Testis (tissue), 3 donors: ENCODE results near the gene MCC. TPM values are rescaled to one million over a fixed set of nuclear protein-coding genes. Genes with fewer than 3 reads are reported as not detected.

Experiments used
- DNase-seq: peaks from one replicate; pipeline ENCODE4 v3.0.0-alpha.2; 2019
- H3K27ac ChIP-seq, 2 donors: fragments of 200-600 bp; sonication (generic); one replicate each; pipeline ENCODE4 v1.5.1; 2019
- H3K27me3 ChIP-seq: fragments of 200-600 bp; sonication (generic); one replicate; pipeline ENCODE4 v1.5.1; 2019
- H3K36me3 ChIP-seq: fragments of 200-600 bp; sonication (generic); one replicate; pipeline ENCODE4 v1.5.1; 2017; ENCODE audit warnings: low read depth; ENCODE audit errors: missing control alignments
- H3K4me1 ChIP-seq: fragments of 200-600 bp; sonication (generic); one replicate; pipeline ENCODE4 v1.5.1; 2019
- H3K4me3 ChIP-seq, 2 donors: fragments of 200-600 bp; sonication (generic); one replicate each; pipeline ENCODE4 v1.5.1; 2017 to 2019
- H3K9me3 ChIP-seq: fragments of 200-600 bp; sonication (generic); one replicate; pipeline ENCODE4 v1.5.1; 2017
- POLR2A ChIP-seq: fragments of 450-650 bp; IDR thresholded peaks from one replicate; pipeline ENCODE4 v1.6.1; 2017; ENCODE audit warnings: antibody characterized with exemption, mild to moderate bottlenecking, moderate library complexity
- WGBS, 2 donors: methylation state at CpG; one replicate each; pipeline ENCODE4 v1.1.5; 2018; 5-methylcytosine and 5-hydroxymethylcytosine counted together
- intact Hi-C: fragments of 100-400 bp; cut with DNase I; formaldehyde crosslinking; loops from one replicate; pipeline ENCODE4 v1.15.1; 2023; ENCODE audit warnings: low total_unique reads
- polyA plus RNA-seq: library from polyadenylated mRNA; stranded (reverse); fragments of 350-450 nt; fragmentation: Illumina TruSeq; extraction: RNeasy Lipid Tissue Mini Kit (QIAGEN cat#74804); gene quantifications from one replicate; pipeline ENCODE4 v1.2.3, GENCODE V29; 2014; ENCODE audit warnings: low read depth, low replicate concordance; ENCODE audit not compliant: insufficient read depth
- total RNA-seq, 2 donors: library from RNA; depleted of rRNA; stranded (reverse); fragments of >200 nt; gene quantifications; one replicate each; pipeline ENCODE4 v1.2.3, GENCODE V29; 2016
- TF ChIP-seq, protein P1 (sequence below), 3 experiments: fragments of 450-650 bp in 2 of 3; fragments of 200-600 bp in 1 of 3; sonication (generic) in 1 of 3; IDR thresholded peaks; one replicate each; pipeline ENCODE4 v1.5.1; 2016 to 2019; ENCODE audit warnings: antibody characterized with exemption in 3 of 3, mild to moderate bottlenecking in 2 of 3, moderate library complexity in 1 of 3

Gene MCC
- total and polyA plus RNA-seq, 3 donors from 2014 or later, result 7.1 to 23.7 (median 21.4) TPM

DNA sequence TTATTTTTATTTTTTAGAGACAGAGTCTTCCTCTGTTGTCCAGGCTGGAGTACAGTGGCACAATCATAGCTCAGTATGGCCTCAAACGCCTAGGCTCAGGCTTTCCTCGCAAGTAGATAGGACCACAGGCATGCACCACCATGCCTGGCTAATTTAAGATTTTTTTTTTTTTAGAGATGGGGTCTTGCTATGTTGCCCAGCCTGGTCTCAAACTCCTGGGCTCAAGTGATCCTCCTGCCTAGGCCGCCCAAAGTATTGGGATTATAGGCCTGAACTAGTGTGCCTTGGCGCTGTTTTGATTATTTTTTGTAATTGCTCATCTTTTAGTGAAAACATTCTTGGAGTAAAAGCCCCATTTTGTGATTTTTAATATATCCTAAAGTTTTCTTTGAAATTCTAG is 30.6 kb upstream of the MCC start:
- H3K27me3 ChIP-seq, result no peaks in the 10 kb centered on the region
- WGBS, 2 donors, result 91 to 96% methylated on average over 4 of the region's 4 CpGs
- no peaks in the 10 kb centered on the region for H3K36me3 ChIP-seq
- H3K4me3 ChIP-seq, result no peak overlapping the region
- no peak for DNase-seq
- H3K27ac ChIP-seq, result no peak overlapping the region
- no peak for TF ChIP-seq POLR2A
- intact Hi-C loops, result no loop called here
- H3K4me1 ChIP-seq, result peaks cover 3% of the 10 kb centered on the region
- no peaks in the 10 kb centered on the region for H3K9me3 ChIP-seq

DNA sequence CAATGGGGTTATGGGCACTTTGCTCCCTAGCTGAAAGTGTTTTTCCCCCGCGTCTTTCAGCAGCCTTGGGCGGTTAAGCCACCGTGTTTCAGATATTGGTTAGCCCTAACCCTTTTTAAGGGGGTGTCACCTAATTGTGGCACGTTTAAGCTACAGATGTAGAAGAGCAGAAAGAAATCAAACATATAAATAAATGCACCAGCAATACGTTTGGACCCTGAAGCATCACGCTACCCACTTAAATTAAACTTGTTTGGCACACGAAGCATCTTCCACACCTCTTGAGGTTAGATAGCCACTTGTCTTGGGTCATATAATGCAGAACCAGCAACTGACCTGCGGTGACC is 26.0 kb upstream of the MCC start:
- no peak for TF ChIP-seq POLR2A
- TF ChIP-seq, protein P1, sequence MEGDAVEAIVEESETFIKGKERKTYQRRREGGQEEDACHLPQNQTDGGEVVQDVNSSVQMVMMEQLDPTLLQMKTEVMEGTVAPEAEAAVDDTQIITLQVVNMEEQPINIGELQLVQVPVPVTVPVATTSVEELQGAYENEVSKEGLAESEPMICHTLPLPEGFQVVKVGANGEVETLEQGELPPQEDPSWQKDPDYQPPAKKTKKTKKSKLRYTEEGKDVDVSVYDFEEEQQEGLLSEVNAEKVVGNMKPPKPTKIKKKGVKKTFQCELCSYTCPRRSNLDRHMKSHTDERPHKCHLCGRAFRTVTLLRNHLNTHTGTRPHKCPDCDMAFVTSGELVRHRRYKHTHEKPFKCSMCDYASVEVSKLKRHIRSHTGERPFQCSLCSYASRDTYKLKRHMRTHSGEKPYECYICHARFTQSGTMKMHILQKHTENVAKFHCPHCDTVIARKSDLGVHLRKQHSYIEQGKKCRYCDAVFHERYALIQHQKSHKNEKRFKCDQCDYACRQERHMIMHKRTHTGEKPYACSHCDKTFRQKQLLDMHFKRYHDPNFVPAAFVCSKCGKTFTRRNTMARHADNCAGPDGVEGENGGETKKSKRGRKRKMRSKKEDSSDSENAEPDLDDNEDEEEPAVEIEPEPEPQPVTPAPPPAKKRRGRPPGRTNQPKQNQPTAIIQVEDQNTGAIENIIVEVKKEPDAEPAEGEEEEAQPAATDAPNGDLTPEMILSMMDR (IDR thresholded peaks at IDR 0.05), result no peak
- intact Hi-C loops, result no loop called here
- Histone ChIP-seq H3K4me3 (peak overlapping the region; percentile 81 to 96), H3K9me3 (no peaks in the 10 kb centered on the region), H3K36me3 (no peaks in the 10 kb centered on the region), H3K27me3 (no peaks in the 10 kb centered on the region), H3K27ac (peak overlapping the region; percentile 94 to 97), H3K4me1 (peaks cover 3% of the 10 kb centered on the region)
- 4 to 9% methylated on average over 8 to 9 of the region's 9 CpGs for WGBS, 2 donors
- peak; percentile 23 for DNase-seq

DNA sequence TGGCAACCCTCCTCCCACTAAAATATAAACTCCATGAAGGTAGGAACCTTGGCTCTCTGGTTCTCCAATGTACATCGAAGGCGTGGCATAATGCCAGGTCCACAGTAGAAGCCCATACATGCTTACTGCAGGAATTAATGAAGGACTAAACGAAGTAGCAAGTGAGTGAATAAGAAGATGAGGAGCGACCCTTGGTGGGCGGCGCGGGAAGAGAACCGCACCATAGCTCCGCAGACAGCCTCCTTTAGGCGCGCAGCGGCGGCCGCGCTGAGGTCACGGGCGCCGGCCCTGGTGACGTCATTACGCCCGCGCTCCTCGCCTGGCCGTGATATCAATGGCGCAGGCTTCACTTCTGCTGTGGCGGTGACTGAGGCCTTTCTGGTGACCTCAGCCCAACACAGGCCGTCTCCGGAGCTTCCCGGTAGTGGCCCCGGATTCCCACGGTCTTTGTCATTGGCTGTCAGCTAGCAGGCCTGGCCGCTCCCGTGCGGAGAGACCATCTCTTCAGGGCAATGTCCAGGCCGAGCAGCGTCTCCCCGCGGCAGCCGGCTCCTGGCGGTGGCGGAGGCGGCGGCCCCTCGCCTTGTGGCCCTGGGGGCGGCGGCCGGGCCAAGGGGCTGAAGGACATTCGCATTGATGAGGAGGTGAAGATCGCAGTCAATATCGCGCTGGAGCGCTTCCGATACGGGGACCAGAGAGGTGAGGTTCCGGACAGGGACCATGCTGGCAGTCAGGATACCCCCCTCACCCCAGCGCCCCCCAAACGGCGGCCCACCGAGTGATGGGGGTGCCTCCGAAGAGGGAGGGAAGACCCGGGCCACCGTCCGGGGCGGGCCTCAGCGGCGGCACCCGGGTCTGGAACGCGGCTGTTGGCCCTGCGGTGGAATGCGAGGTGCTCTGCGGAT is 25.4 kb upstream of the MCC start, which contains the start of gene YTHDC2:
YTHDC2 (plus strand) TSS at position 311 of the 905 bp plus-strand sequence; CDS start at position 513, 202 bp downstream.
- H3K27ac ChIP-seq, result peak within 1 kb of the TSS; percentile 94 to 97
- 0 to 1% methylated on average over 23 to 72 of the region's 72 CpGs for WGBS, 2 donors
- peak; percentile 89 for DNase-seq
- no peaks in the 10 kb centered on the region for H3K27me3 ChIP-seq
- H3K36me3 ChIP-seq, result no peaks in the 10 kb centered on the region
- H3K4me1 ChIP-seq, result peaks cover 3% of the 10 kb centered on the region
- H3K4me3 ChIP-seq, result peak within 1 kb of the TSS; percentile 81 to 96
- intact Hi-C loops, result no loop called here
- no peaks in the 10 kb centered on the region for H3K9me3 ChIP-seq
- TF ChIP-seq, protein P1 (IDR thresholded peaks at IDR 0.05), result peak in 1 of 3 experiments; percentile 29
- TF ChIP-seq POLR2A, result no peak

DNA sequence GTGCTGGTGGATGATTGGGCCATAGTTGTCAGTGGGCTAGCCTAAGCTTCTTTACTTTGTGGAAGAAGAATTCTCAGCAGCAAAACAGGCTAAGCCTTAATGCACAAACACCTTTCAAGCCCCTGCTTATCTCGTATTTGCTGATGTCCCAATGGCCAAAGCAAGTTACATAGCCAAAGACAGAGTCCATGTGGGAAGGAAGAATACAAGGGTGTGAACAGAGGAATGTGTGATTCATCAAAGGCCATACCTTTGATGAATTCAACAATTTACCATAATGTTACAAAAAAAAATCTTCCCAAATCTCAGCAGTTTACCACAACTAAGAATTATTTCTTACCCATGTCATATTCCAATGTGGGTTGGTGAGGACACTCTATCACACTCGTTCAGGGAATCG is 24.1 kb upstream of the MCC start:
- intact Hi-C loops, result no loop called here
- Histone ChIP-seq H3K27ac (no peak overlapping the region), H3K27me3 (no peaks in the 10 kb centered on the region), H3K36me3 (no peaks in the 10 kb centered on the region), H3K9me3 (no peaks in the 10 kb centered on the region), H3K4me3 (no peak overlapping the region), H3K4me1 (peaks cover 3% of the 10 kb centered on the region)
- TF ChIP-seq POLR2A, result no peak
- TF ChIP-seq, protein P1 (IDR thresholded peaks at IDR 0.05), result no peak
- 83 to 90% methylated on average over 3 of the region's 3 CpGs for WGBS, 2 donors
- no peak for DNase-seq

DNA sequence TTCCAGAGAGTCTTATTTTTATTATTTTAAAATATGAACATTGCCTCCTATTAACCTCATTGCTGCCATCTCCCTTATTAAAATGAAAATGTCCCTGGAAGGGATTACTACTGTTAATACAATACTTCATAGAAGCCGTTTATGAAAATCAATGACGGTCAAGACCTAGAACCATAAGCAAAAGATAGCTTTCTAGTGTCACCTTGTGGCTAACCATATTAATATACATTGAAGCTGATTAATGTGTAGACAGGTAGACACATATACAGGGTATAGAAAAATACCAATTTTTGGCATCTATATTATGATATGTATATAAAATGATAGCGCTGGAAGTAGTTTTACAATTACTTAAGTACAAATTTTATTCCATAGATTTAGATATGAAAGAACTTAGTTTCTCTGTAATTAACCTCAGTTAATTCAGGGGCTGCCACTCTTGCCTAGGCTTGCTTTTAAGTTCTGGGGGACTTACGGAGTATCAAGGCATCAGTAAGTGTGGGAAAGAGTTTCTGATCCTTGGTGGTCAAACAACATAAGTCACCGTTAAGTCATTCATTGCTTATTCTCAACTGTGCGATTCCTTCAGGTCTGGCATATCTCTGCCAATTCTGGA is 22.7 kb upstream of the MCC start:
- H3K27me3 ChIP-seq, result no peaks in the 10 kb centered on the region
- peaks cover 3% of the 10 kb centered on the region for H3K4me1 ChIP-seq
- TF ChIP-seq, protein P1 (IDR thresholded peaks at IDR 0.05), result no peak
- no peak for TF ChIP-seq POLR2A
- 65 to 67% methylated on average over 6 of the region's 6 CpGs for WGBS, 2 donors
- no peak for DNase-seq
- H3K36me3 ChIP-seq, result no peaks in the 10 kb centered on the region
- no peaks in the 10 kb centered on the region for H3K9me3 ChIP-seq
- no peak overlapping the region for H3K27ac ChIP-seq
- no peak overlapping the region for H3K4me3 ChIP-seq
- intact Hi-C loops, result no loop called here
